CD8-positive, alpha-beta memory T cell (primary cell): Measurements from ENCODE around the gene GRHL3. TPM values are rescaled to one million over a fixed set of nuclear protein-coding genes. Genes with fewer than 3 reads are reported as not detected.
A peak's percentile ranks its signal among the peaks of the same experiment; 100 is the strongest.

Experiments
- CTCF ChIA-PET: fragments of 350-600 bp; sonication (Branson Sonifier 250); formaldehyde crosslinking; loops from one replicate; lab custom pipeline; 2021; ENCODE audit warnings: antibody characterized with exemption; lab: Charles Lee
- POLR2A ChIA-PET: fragments of 350-600 bp; sonication (Branson Sonifier 250); formaldehyde crosslinking; loops from one replicate; lab custom pipeline; 2021; ENCODE audit warnings: antibody characterized with exemption; lab: Charles Lee
- DNase-seq, 5 donors: peaks; one replicate each; pipeline versions ENCODE4 v3.0.0 to v3.0.0-alpha.2; 2020 to 2022; ENCODE audit warnings: mixed read lengths in 1 of 5
- H3K27ac ChIP-seq: one replicate; pipeline ENCODE4 v1.7.0; 2013; ENCODE audit warnings: low read depth, mild to moderate bottlenecking, low read length, moderate library complexity
- H3K27me3 ChIP-seq: 2 replicates; pipeline ENCODE4 v1.7.0; 2013; ENCODE audit warnings: low read length, mild to moderate bottlenecking; ENCODE audit not compliant: insufficient read depth, poor library complexity, severe bottlenecking
- H3K36me3 ChIP-seq: 2 replicates; pipeline ENCODE4 v1.7.0; 2013; ENCODE audit warnings: mild to moderate bottlenecking, low read length, moderate library complexity; ENCODE audit not compliant: insufficient read depth
- H3K4me1 ChIP-seq: 2 replicates; pipeline ENCODE4 v1.7.0; 2013; ENCODE audit warnings: mild to moderate bottlenecking, low read length, moderate library complexity; ENCODE audit not compliant: insufficient read depth
- H3K4me3 ChIP-seq: 2 replicates; pipeline ENCODE4 v1.7.0; 2013; ENCODE audit warnings: mild to moderate bottlenecking, low read length
- H3K9me3 ChIP-seq: 2 replicates; pipeline ENCODE4 v1.7.0; 2013; ENCODE audit warnings: mild to moderate bottlenecking, low read length
- H3K27ac Mint-ChIP-seq, 8 donors: one replicate each; pipeline ENCODE4 v1.8.0; 2020 to 2021; ENCODE audit warnings: mixed read lengths in 8 of 8, mild to moderate bottlenecking in 6 of 8, inconsistent platforms in 3 of 8, moderate library complexity in 3 of 8
- H3K27me3 Mint-ChIP-seq, 2 donors: one replicate each; pipeline ENCODE4 v1.8.0; 2020 to 2021; ENCODE audit warnings: mixed read lengths in 2 of 2, mild to moderate bottlenecking in 1 of 2, moderate library complexity in 1 of 2
- H3K36me3 Mint-ChIP-seq, 3 donors: one replicate each; pipeline ENCODE4 v1.8.0; 2020 to 2021; ENCODE audit warnings: mixed read lengths in 3 of 3, inconsistent platforms in 1 of 3, mild to moderate bottlenecking in 1 of 3
- H3K4me1 Mint-ChIP-seq, 3 donors: one replicate each; pipeline ENCODE4 v1.8.0; 2020 to 2021; ENCODE audit warnings: mixed read lengths in 3 of 3, inconsistent platforms in 1 of 3, mild to moderate bottlenecking in 1 of 3
- H3K4me3 Mint-ChIP-seq, 7 donors: one replicate each; pipeline ENCODE4 v1.8.0; 2020 to 2021; ENCODE audit warnings: mixed read lengths in 7 of 7, mild to moderate bottlenecking in 6 of 7, moderate library complexity in 4 of 7, inconsistent platforms in 2 of 7
- H3K9me3 Mint-ChIP-seq, 5 donors: one replicate each; pipeline ENCODE4 v1.8.0; 2020 to 2022; ENCODE audit warnings: mixed read lengths in 5 of 5, mild to moderate bottlenecking in 3 of 5, moderate library complexity in 2 of 5, inconsistent platforms in 1 of 5
- polyA plus RNA-seq: library from polyadenylated mRNA; unstranded; fragments of 300-500 nt; fragmentation: Illumina TruSeq; gene quantifications from one replicate; pipeline ENCODE4 v1.2.3, GENCODE V29; 2021
- total RNA-seq, 2 experiments: library from RNA; stranded (reverse); gene quantifications; one replicate each; pipeline ENCODE4 v1.2.3, GENCODE V29; 2021

The GRHL3 gene
- total and polyA plus RNA-seq, 3 experiments from 2014 or later, result 0.13 to 0.29 TPM; not detected in 1

- Histone ChIP-seq H3K9me3 (no peaks in the 10 kb centered on the region), H3K36me3 (no peaks in the 10 kb centered on the region), H3K4me1 (no peaks in the 10 kb centered on the region), H3K27me3 (no peaks in the 10 kb centered on the region), H3K4me3 (no peak overlapping the region), H3K27ac (no peak overlapping the region)
- CTCF ChIA-PET, result no interaction called here
- H3K27ac Mint-ChIP-seq, result no peak overlapping the region
- peaks cover 2 to 3% of the 10 kb centered on the region in 2 donors for H3K27me3 Mint-ChIP-seq
- no peak overlapping the region for H3K4me3 Mint-ChIP-seq
- no peaks in the 10 kb centered on the region for H3K36me3 Mint-ChIP-seq
- DNase-seq, result no peak
- H3K9me3 Mint-ChIP-seq, result no peaks in the 10 kb centered on the region
- H3K4me1 Mint-ChIP-seq, result no peaks in the 10 kb centered on the region
- POLR2A ChIA-PET, result no interaction called here
Measured at GRCh38 chr1:24288479-24288878, 30.7 kb upstream of the GRHL3 start.

- H3K4me3 Mint-ChIP-seq, result no peak overlapping the region
- no peaks in the 10 kb centered on the region for H3K9me3 ChIP-seq
- H3K4me1 ChIP-seq, result no peaks in the 10 kb centered on the region
- ChIA-PET CTCF (interaction anchor here (0.7 kb wide), 1 partner anchor 35 kb away, joined by 3 read pairs; no protein-coding TSS in a partner anchor), POLR2A (no interaction called here)
- DNase-seq, result no peak
- H3K36me3 Mint-ChIP-seq, result no peaks in the 10 kb centered on the region
- H3K27me3 Mint-ChIP-seq, result peaks cover 2 to 3% of the 10 kb centered on the region in 2 donors
- no peak overlapping the region for H3K27ac ChIP-seq
- H3K36me3 ChIP-seq, result no peaks in the 10 kb centered on the region
- no peak overlapping the region for H3K4me3 ChIP-seq
- peak overlapping the region in 1 of 8 donors; percentile 57 for H3K27ac Mint-ChIP-seq
- no peaks in the 10 kb centered on the region for H3K4me1 Mint-ChIP-seq
- H3K9me3 Mint-ChIP-seq, result no peaks in the 10 kb centered on the region
- H3K27me3 ChIP-seq, result no peaks in the 10 kb centered on the region
Measured at GRCh38 chr1:24289937-24290595, 29.1 kb upstream of the GRHL3 start.

GRCh38 chr1:24290933-24291487, 28.1 kb upstream of the GRHL3 start:
- H3K27me3 Mint-ChIP-seq, result peaks cover 6 to 11% of the 10 kb centered on the region in 2 donors
- Histone ChIP-seq H3K27me3 (no peaks in the 10 kb centered on the region), H3K36me3 (no peaks in the 10 kb centered on the region), H3K27ac (no peak overlapping the region), H3K4me3 (no peak overlapping the region), H3K4me1 (no peaks in the 10 kb centered on the region), H3K9me3 (no peaks in the 10 kb centered on the region)
- POLR2A ChIA-PET, result interaction anchor here (0.5 kb wide), 1 partner anchor 11 kb away, joined by 5 read pairs; no protein-coding TSS in a partner anchor
- no peaks in the 10 kb centered on the region for H3K36me3 Mint-ChIP-seq
- CTCF ChIA-PET, result interaction anchor here (0.7 kb wide), 1 partner anchor 35 kb away, joined by 3 read pairs; no protein-coding TSS in a partner anchor
- no peak overlapping the region for H3K4me3 Mint-ChIP-seq
- no peak overlapping the region for H3K27ac Mint-ChIP-seq
- no peaks in the 10 kb centered on the region for H3K4me1 Mint-ChIP-seq
- DNase-seq, result no peak
- H3K9me3 Mint-ChIP-seq, result no peaks in the 10 kb centered on the region

GRCh38 chr1:24292103-24292502, 27.1 kb upstream of the GRHL3 start:
- Mint-ChIP-seq H3K9me3 (no peaks in the 10 kb centered on the region), H3K27me3 (peaks cover 6 to 11% of the 10 kb centered on the region in 2 donors), H3K4me1 (no peaks in the 10 kb centered on the region), H3K4me3 (no peak overlapping the region), H3K27ac (no peak overlapping the region), H3K36me3 (no peaks in the 10 kb centered on the region)
- H3K4me1 ChIP-seq, result no peaks in the 10 kb centered on the region
- no peak overlapping the region for H3K4me3 ChIP-seq
- POLR2A ChIA-PET, result no interaction called here
- CTCF ChIA-PET, result interaction anchor here (1.8 kb wide), 1 partner anchor 99 kb away, joined by 4 read pairs; no protein-coding TSS in a partner anchor
- no peaks in the 10 kb centered on the region for H3K36me3 ChIP-seq
- DNase-seq, result no peak
- no peaks in the 10 kb centered on the region for H3K27me3 ChIP-seq
- no peaks in the 10 kb centered on the region for H3K9me3 ChIP-seq
- no peak overlapping the region for H3K27ac ChIP-seq

GRCh38 chr1:24292887-24293286, 26.3 kb upstream of the GRHL3 start:
- Histone ChIP-seq H3K9me3 (no peaks in the 10 kb centered on the region), H3K27me3 (no peaks in the 10 kb centered on the region), H3K4me1 (no peaks in the 10 kb centered on the region), H3K36me3 (no peaks in the 10 kb centered on the region), H3K27ac (no peak overlapping the region), H3K4me3 (no peak overlapping the region)
- Mint-ChIP-seq H3K27me3 (peaks cover 6 to 11% of the 10 kb centered on the region in 2 donors), H3K9me3 (no peaks in the 10 kb centered on the region), H3K4me1 (no peaks in the 10 kb centered on the region), H3K36me3 (no peaks in the 10 kb centered on the region), H3K27ac (no peak overlapping the region), H3K4me3 (no peak overlapping the region)
- POLR2A ChIA-PET, result no interaction called here
- CTCF ChIA-PET, result interaction anchor here (1.8 kb wide), 1 partner anchor 98 kb away, joined by 4 read pairs; no protein-coding TSS in a partner anchor
- no peak for DNase-seq

GRCh38 chr1:24293392-24294227, 25.5 kb upstream of the GRHL3 start:
- no peaks in the 10 kb centered on the region for H3K9me3 ChIP-seq
- ChIA-PET POLR2A (no interaction called here), CTCF (interaction anchor here (1.8 kb wide), 1 partner anchor 98 kb away, joined by 4 read pairs; no protein-coding TSS in a partner anchor)
- H3K4me1 ChIP-seq, result no peaks in the 10 kb centered on the region
- Mint-ChIP-seq H3K36me3 (no peaks in the 10 kb centered on the region), H3K9me3 (no peaks in the 10 kb centered on the region), H3K4me3 (no peak overlapping the region), H3K27me3 (peaks cover 6 to 11% of the 10 kb centered on the region in 2 donors), H3K4me1 (no peaks in the 10 kb centered on the region), H3K27ac (no peak overlapping the region)
- DNase-seq, result no peak
- H3K27me3 ChIP-seq, result no peaks in the 10 kb centered on the region
- no peaks in the 10 kb centered on the region for H3K36me3 ChIP-seq
- H3K27ac ChIP-seq, result no peak overlapping the region
- no peak overlapping the region for H3K4me3 ChIP-seq

- no peaks in the 10 kb centered on the region for H3K27me3 ChIP-seq
- Mint-ChIP-seq H3K36me3 (no peaks in the 10 kb centered on the region), H3K27me3 (peaks cover 6 to 11% of the 10 kb centered on the region in 2 donors), H3K27ac (no peak overlapping the region), H3K4me3 (no peak overlapping the region), H3K9me3 (no peaks in the 10 kb centered on the region), H3K4me1 (no peaks in the 10 kb centered on the region)
- H3K36me3 ChIP-seq, result no peaks in the 10 kb centered on the region
- ChIA-PET POLR2A (no interaction called here), CTCF (no interaction called here)
- no peaks in the 10 kb centered on the region for H3K9me3 ChIP-seq
- no peak overlapping the region for H3K27ac ChIP-seq
- no peak for DNase-seq
- H3K4me1 ChIP-seq, result no peaks in the 10 kb centered on the region
- no peak overlapping the region for H3K4me3 ChIP-seq
Measured at GRCh38 chr1:24294228-24294672, 24.9 kb upstream of the GRHL3 start.
